Stimulated activated CD4-positive, alpha-beta T cell treated with anti-CD3 and anti-CD28 coated beads, Interleukin-4, amount 100 ng/mL, for 4 hours (primary cell): ENCODE data around the gene SLC6A13.

ENCODE experiments used
- DNase-seq, 2 experiments: peaks; one replicate each; pipeline ENCODE4 v3.0.0-alpha.2; 2020

Gene SLC6A13

GRCh38 chr12:176321-177181 lies 86.1 kb downstream of the SLC6A13 start:
- no peak for DNase-seq

DNA sequence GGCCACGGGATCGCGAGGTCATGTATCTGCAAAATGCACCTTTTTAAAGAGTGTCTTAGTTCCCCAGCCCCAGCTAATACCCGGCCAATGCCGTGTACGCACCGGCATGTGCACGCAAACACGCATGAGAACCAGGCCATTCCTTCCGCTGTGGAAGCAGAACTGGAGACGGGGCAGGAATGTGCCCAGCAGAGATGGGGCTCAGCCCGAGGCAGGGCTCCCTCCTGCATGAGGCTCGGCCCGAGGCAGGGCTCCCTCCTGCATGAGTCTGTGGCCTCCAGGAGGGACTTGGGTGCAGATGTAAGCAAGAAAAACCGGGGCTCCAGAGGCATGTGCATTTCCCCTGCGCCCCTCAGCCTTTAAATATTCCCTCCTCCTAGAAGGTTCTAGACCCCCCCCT lies 86.9 kb downstream of the SLC6A13 start:
- DNase-seq, result no peak

DNA sequence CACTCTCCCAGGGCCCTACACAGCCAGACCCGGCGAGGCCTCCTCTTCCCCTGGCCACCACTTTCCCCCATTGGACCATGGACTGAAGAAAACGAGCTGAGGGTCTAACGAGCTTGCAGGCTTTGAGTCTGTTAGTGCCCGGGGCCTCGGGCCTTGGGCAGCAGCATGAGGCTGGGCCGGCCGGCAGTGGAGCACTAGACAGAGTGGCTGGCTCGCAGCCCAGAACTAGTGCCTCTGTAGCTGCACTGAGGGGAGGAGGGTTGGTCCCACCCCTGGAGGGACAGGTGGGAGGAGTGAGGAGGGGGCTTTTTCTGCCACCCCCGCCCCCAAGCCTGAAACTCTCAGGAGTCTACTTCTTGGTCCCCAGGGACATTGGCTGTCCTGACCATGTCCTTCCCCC lies 87.4 kb downstream of the SLC6A13 start:
- DNase-seq, result no peak

DNA sequence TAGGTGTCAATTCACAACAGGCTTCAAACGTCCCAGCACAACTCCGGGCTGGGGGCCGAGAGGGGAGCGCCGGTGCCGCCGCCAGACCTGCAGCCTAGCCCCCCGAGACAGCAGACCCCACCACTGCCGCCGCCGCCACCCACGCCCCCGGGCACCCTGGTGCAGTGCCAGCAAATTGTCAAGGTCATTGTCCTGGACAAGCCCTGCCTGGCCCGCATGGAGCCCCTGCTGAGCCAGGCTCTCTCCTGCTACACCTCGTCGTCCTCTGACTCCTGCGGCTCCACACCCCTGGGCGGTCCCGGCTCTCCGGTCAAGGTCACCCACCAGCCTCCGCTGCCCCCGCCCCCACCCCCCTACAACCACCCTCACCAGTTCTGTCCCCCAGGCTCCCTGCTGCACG lies 88.0 kb downstream of the SLC6A13 start:
- DNase-seq, result no peak

GRCh38 chr12:174124-174523 lies 88.5 kb downstream of the SLC6A13 start:
- no peak for DNase-seq

DNA sequence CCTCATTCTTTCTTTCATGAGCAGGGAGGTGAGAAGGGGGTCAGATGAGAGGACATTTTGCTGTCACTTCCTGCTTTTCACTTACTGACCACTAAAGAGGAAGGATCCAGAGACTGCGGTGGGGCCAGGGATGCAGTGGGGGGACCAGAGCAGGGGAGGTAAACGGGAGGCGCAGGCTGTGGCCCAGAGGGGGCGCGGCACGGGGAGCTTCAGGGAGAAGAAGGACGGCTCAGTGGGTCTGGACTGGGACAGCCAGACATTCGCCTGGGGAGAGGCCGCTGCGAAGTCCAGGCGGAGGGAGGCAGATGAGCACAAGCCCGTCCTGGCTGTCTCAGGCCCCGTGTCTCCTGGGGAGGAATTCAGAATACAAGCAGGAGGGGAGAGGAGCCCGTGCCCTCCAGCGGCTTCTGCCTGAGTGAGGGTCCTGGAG lies 89.9 kb downstream of the SLC6A13 start:
- DNase-seq, result no peak

DNA sequence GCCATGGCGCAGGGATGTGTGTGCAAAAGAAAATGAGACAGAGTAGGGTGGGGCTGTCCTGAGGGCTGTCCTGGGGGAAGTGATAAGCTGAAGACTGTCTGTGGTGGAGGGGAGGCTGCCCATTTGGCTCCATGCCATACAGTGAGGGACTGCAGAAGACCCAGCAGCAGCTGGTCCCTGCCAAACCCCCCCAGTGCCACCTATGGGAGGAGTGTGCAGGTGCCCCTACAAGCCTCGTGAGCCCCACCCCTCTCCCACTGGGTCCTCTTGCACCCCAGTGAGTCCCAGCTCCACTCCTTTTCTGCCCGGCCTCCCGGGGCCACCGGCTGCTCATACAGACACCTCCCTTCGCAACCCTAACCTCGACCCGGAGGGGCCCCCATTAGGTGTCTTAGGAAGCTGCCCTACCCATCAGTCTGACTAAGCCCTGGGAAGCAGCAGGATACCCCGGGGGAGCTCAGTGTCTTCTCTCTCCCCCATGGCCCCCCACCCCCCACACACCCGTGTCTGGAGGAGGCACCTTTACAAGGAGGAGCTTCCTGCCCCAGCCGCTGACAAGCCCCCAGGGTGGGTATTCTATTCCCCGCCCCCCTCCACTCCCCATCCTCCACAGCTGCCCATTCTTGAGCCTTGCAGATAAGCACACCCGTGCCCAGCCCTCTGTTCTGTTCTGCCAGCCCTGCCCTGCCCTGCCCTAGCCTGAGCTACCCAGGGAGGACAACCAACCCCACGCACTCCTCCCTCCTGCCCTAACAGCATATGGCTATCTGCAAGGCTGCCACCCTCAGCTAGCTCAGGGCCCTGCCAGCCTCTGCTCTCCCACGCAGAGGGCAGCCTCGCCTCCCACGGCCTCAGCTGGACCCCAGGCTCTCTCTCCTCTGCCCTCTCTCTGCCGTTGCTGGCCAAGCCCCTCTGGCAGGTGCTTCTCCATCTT lies 90.6 kb downstream of the SLC6A13 start:
- DNase-seq, result no peak

DNA sequence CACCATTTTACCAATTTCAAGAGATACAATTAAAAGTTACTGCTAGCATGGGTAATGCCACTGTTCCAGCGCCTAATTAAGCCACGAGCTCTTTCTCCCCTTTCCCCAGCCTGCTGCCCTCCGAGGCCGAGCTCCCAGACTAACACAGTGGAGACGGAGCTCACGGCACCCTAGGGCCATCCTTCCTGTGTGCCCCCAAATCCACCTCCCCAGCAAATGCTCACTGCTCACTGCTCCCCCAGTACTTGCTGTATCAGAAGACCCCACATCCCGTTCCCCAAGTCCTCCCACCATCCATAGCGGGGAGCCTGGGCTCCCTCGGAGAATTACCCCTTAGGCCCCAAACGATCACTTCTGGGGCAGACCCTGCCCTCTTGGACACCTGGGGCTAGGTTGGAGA lies 91.4 kb downstream of the SLC6A13 start:
- no peak for DNase-seq
